ENCODE data around the gene MAN1C1.

Gene MAN1C1

GRCh38 chr1:25826571-25826970, 210.0 kb downstream of the MAN1C1 start:
- DNase-seq = no peak

DNA sequence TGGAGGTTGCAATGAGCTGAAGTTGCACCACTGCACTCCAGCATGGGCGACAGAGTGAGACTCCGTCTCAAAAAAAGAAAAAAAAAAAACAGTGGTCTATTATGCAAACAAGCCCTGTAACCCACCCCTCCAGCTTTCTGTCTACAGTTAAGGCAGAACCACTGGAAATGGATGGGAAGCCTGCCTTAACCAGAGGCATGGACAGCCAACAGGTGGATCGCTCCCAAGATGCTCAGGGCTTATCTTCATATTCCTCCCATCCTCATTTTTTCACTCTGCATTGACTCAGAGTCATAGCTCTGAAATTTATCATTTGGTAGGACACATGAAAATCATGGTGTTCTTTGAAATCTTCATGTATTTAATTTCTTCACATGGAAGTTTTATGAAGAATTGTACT, 211.9 kb downstream of the MAN1C1 start:
- no peak for DNase-seq

DNA sequence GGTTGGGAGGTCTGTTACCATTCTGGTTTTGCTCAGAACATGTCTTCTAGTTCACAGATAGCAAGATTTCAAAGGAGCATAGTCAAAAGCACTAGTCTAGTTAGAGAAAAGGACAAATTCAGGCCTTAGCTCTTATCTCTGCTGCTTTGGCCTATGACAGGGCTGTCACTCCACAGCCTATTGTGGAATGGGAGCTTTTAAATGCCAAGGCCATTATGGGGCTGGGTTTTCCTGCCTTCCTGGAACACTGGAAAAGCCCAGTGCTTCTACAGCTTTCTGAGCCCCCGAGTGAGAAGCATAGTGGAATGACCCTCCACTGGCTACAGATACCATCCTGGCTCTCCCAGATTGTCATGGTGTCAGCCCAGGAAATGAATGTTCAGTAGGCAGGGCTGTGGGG, 212.5 kb downstream of the MAN1C1 start:
- DNase-seq = no peak

DNA sequence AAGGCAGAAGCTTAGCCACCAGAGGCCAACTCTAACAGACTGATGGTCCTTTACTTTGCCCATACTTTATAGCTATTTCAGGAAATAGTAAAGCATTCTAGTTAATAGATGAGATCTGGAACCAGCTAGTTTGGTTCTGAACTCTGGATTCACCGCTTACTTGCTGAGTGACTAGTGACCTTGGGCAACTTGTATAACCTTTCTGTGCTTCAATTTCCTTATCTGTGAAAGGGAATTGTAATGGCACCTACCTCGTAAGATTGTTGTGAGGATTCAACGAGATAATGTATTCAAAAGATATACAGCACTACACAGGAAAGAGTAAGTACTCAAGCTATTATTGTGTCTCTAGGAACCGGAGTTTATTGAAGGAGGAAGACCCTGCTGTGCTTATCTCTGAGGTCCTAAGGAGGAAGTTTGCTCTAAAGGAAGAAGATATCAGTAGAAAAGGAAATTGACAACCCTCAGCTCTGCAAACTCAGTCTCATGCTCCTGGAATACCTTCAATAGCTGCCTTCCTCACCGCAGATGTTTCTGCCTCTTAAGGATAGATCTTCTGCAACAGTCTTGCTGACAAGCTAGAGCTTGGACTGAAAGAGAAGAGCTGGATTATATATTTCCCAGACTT, 215.1 kb downstream of the MAN1C1 start:
- DNase-seq = no peak

GRCh38 chr1:25832336-25833037, 215.9 kb downstream of the MAN1C1 start:
- DNase-seq = no peak

- no peak for DNase-seq
Measured at GRCh38 chr1:25833158-25833557, 216.6 kb downstream of the MAN1C1 start.

All from NK-92 treated with Interleukin-12 subunit alpha and Interleukin-12 subunit beta, amount 100 ng/mL, for 24 hours (cell line).